GM18519 (cell line): ENCODE data around the gene AWAT2.

Source experiments
- ATAC-seq: cut with Tn5 transposase; IDR thresholded peaks from one replicate; pipeline ENCODE4 v1.9.1; 2021; ENCODE audit warnings: mild to moderate bottlenecking, moderate library complexity; ENCODE audit not compliant: unreplicated experiment, low FRiP score

Gene AWAT2, protein sequence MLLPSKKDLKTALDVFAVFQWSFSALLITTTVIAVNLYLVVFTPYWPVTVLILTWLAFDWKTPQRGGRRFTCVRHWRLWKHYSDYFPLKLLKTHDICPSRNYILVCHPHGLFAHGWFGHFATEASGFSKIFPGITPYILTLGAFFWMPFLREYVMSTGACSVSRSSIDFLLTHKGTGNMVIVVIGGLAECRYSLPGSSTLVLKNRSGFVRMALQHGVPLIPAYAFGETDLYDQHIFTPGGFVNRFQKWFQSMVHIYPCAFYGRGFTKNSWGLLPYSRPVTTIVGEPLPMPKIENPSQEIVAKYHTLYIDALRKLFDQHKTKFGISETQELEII

DNA sequence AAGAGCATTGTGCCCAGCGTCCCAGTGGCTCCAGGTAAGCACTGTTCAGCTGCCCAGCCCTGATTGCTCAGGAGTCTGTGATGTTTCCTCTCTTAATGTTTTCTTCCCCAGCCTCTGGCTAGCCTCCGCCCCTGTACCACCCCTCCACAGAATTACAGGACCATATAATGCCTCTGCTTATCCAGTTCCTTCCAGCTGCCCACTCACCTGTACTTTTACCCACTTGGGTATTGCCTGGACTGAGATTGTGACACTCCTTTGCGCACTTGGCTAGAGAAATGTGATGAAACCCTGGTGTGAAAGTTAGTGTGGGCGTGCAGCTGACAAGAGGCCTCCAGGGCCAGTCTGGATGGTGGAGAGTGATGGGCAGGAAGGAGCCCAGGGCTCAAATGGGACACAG lies at the start of gene AWAT2:
Gene AWAT2, minus strand, starts transcription at position 14 of the 400 bp plus-strand sequence. Its CDS starts 6 bp downstream, at position 8.
- ATAC-seq, result no peak

DNA sequence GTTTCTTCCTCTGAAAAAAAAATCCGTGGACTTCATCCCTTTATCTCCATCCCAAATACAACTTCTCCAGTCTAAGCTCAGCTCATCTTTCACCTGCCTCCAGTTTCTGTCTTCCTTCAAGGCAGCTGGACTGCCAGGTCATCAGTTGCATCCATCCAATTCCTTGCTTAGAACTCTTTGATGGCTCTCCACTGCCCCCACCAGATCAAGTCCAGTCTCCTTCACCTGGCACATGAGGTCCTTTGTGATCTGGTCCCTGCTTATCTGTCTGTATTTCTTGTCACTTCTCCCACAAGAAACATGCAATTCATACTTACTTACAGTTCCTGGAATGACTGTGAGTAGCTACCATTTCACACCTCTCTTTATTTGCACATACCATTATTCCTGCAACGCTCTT lies 46.3 kb upstream of the AWAT2 start:
- ATAC-seq, result no peak

DNA sequence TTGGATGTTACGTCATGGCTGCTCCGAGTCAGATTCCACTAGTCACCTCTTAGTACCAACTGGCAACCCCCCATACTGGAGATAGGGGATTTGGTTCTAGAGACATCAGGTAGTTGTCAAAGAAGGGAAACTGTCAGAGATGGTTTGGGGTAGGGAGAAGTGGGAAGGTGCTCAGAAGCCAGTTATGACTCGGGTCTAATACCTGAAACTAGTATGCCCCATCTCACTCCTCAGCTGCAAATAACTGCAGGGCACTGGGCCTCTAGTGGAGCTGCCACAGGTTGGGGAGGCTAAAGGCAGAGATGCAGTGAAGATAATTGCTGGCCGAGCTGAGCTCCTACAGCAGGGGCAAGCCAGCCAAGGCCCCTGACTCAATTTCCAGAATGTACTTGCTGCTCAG lies 42.5 kb upstream of the AWAT2 start:
- ATAC-seq, result no peak

DNA sequence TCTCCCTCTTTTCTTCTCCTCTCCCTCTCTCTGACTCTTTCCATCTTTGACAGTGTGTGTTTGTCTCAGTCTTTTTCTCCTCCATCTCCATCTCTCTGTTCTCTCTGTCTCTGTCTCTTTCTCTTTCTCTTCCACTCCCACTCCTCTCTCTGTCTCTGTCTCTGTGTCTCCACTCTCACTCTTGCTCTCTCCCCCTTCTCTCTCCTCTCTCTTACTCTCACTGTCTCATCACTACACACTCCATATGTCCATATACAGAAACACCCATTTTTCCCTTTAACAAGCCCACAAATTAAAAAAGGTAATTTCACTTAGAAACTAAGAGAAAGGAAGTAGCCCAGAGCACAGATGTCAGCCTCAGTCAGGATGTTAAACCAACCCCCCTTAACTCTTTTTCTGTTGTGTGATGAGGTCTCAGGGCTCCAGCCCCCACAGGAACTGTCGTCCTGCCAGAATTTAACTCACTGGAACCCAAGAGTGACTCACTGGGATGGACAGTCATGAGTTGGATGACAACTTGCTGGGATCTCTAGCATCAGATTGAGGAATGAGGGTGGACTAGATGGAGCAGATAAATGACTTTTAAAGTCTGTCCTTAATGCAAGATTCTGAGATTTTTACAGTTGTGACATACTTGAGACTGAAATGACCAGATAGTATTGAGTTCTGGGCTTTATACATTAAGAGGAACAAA lies 40.0 kb upstream of the AWAT2 start:
- no peak for ATAC-seq

DNA sequence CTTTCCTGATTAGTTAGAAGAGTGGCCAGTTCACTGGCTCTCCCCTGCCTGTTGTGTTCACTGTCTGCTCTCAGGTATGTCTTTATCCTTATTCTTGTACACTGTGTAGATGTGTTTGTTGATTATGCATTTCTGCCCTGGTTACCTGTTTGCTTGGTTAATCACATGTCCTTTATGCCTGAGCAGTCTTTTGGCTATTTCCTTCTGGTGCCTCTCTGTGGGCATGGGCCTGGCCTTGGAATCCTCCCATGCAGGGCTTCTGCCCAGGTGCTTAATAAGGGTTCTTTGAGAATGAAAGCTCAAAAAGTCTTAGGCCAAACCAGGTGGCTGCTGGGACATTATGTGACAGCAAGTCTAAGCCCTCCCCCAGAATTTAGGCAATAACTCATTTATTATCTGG lies 39.0 kb upstream of the AWAT2 start:
- no peak for ATAC-seq

DNA sequence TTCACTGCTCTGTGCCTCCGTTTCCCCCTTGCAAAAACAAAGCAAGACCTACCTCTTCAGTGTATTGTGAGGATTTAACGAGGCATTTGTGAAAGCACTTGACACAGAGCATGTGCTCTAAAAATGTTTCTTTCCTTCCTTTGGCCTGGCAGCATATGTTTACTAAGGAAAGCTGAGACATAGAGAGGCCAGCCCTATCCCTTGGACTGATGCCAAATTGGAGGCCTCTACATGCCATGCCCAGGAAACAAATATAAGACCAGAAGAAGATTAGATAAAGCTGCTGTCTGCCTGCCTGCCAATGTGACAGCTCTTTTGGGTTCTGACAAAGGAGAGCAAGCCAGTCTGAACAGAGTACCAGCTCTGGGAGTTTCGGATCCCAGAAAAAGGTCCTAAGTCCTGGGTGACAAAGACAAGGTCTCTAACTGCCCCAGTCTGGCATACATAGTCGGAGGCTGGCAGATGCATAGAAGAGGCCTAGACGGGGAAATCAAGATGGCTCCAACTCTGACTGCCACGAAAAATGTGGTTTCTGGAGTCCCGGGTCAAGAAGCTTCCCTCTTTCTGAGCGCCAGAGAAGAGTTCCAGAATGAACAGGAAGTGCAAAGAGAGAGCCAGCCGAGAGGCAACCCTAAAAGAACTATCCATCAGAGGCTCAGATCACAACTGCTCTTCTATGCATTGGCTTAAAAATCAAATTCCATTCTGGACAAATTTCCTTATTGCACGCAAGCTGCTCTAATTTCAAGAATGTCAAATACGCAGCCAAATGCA lies 38.3 kb upstream of the AWAT2 start:
- ATAC-seq, result no peak

DNA sequence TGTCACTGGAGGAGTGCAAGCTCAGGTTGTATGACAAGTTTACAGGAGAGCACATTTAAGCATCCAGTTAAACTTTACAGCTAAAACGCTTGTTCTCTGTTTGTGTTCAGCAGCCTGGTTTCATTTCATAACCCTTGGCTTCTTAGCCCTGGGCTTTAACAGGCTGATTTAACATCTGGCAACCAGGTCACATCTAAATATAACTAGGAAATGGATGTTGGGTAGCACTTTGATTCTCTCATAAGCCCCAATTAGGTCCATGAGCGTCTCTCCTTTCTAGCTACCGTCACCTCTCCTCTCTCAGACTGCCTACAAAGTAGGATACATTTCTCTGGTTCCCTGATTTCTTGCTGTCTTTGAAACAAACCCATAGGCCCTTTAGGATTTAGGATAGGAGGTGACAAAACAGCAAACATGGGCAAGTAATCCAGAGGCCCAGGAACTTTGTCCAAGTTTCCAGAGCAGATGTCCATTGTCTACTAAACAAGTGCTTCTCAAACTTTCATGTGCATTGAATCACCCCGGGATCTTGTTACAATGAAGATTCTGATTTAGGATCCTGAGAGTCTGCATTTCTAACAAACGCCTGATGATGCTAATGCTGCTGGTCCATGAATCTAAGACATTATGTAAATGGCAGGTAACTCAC lies 35.0 kb upstream of the AWAT2 start:
- no peak for ATAC-seq

DNA sequence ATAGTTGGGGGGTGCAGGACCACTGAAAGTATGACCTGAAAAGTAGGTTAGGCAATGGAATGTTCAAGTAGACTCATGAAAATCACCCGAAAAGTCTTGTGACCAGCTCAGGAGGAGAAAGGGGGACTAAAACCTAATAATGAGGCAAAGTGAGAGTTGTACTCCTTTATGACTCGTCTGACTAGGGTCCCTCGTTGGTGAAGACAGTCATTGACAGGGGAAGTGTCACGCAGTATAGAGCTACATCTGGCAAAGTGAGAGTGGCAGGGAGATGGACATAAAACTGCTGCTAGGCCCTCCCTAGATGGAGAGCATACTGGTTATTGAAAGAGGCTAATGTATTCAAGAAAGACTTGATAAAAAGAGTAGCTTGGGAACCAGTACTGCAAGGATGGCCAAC lies 33.0 kb upstream of the AWAT2 start:
- ATAC-seq, result no peak

DNA sequence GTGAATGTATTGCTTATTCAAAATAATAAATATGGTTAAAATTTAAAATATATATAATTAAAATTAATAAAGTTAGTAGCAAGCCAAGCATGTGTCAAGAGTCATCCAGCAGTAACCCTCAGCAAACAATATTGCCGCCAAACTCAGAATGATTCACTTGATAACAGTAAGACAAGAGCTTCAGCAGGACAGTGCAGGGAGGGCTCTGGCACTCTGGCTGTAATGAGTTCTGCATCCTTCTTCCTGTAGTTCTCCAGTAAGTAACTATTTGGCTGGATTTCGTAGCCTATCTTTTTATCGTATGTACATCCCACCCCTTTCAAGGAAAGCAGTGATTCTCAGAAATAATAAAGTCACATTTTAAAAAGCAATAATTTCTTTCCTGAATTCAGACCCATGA lies 30.1 kb upstream of the AWAT2 start:
- no peak for ATAC-seq

DNA sequence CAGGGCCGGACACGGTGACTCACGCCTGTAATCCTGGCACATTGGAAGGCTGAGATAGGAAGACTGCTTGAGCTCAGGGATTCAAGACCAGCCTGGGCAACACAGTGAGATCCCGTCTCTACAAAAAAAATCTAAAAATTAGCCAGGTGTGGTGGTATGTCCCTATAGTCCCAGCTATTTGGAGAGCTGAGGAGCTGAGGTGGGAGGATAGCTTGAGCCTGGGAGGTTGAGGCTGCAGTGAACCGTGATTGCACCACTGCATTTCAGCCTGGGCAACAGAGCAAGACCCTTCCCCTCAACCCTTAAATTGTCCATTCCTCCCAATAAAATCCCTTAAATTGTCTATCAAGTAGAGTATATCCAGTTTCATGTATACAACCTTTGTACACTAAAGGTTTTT lies 29.6 kb upstream of the AWAT2 start:
- no peak for ATAC-seq

DNA sequence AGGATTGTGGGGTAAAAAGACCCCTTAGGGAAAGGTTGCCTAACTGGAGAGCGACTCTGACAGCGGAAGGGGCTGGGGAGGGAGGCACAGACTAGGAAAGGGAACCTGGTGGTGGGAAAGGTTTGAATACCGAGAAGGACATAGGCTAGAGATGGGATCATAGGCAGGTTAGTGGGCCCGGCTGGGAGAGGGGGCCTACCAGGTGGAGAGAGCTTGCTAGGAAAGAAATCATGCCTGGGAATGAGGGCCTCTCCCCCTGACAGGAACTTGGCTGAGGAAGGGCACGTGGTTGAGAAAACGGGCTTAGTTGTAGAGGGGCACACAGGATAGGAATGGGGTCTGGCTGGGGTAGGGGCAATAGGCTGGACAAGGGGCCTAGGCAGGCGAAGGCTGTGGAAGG lies 16.9 kb upstream of the AWAT2 start:
- no peak for ATAC-seq

DNA sequence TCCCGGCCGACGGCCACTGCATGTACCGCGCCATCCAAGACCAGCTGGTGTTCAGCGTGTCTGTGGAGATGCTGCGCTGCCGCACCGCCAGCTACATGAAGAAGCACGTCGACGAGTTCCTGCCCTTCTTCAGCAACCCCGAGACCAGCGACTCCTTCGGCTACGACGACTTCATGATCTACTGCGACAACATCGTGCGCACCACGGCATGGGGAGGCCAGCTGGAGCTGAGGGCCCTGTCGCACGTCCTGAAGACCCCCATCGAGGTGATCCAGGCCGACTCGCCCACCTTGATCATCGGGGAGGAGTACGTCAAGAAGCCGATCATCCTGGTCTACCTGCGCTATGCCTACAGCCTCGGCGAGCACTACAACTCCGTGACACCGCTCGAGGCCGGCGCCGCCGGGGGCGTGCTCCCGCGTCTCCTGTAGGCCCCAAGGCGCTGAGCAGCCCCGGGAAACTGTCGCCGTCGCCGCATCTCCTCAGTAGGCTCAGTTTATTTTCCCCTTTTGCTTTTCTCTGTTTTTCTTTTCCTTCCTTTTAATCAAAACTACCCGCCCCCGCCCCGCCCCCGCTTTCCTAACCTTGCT lies 13.3 kb upstream of the AWAT2 start:
- no peak for ATAC-seq

DNA sequence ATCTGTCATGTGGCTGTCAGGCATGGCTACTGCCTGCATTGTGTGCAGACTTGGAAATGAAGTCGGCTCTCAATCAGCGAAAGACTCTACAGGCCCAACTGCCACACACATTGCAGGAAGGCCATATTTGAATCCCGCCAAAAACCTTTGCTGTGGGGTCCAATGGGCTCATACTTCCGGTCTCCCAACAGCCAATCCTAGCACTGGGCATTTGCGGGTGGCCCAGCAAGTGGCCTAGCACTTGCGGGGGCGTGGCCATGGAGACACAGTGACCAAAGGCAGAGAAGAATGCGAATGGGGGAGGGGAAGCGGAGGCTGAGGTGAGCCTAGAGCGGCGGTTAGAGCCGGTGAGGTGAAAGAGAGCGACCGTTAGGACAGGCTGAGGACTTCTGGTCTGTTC lies 12.3 kb upstream of the AWAT2 start, which contains the start of gene OTUD6A:
Gene OTUD6A, plus strand, starts transcription at position 382 of the 400 bp plus-strand sequence. CDS start 68 bp downstream, outside the sequence.
- ATAC-seq, result no peak

DNA sequence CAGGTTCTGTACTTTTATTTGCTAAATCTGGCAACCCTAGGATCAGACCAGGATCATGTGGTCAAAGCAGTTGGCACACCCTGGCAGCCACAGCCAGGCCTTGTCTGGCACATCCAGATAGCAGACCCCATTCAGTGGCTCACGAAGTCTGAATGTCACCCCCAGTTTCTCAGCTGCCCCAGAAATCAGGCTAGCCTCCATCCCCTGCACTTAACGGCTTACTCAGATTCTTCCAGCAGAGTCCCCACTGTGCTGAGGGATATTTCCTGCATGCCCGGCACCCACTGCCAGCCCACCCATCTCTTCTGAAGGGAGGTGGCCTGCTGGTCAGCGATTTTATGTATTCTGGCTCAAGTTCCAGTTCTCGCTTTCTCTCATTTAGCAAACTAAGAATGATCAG lies 4.7 kb upstream of the AWAT2 start:
- no peak for ATAC-seq

DNA sequence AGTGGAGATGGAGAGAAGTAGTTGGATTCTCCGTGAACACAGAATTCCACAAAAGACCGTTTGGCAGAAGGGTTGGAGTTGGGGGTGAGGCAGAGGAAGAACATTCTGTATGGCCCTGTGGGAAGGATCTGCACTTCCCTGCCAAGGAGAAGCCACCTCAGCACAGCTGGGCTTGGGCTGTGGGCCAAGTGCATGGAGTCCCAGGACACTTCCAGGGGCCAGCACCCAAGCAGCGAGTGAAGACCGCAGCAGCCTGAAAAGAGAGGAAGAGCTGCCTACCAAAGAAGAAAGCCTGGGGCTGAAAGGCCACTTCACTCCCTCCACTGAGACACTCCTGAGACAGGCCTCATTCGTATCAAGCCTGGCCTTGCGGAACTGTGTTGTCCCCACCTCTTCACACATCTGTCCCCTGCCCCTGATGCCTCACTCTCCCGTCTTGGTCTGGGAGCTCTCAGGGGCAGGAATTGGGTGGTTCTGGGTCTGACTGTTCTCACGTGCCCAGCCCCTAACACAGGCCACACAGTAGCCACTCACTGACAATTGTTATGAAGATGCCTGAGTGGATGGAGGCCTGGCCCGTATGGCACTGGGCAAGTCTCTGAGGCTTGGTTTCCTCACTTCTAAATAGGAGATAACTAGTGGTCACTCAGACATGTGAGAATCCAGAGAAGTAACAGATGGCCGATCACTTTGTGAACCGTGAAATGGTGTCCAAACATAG lies 3.3 kb upstream of the AWAT2 start:
- no peak for ATAC-seq

DNA sequence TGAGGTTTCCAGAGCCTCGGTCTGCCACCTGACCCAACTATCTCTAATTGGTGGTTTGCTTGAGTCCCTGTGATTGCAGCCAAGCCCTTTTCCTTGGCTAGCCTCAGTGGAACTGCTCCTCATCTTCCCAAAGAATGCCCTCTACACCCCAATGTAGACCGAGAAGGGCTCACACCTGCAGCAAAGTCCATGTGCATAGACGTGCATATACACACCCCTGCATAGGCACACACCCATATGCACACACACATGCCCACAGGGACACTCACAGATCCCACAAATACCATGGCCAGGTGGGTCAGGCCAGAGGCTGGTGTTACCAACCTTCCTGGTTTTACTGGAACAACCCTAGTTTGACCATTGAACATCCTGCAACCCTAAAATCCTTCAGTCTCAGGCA lies 332 bp downstream of the AWAT2 start:
- no peak for ATAC-seq

DNA sequence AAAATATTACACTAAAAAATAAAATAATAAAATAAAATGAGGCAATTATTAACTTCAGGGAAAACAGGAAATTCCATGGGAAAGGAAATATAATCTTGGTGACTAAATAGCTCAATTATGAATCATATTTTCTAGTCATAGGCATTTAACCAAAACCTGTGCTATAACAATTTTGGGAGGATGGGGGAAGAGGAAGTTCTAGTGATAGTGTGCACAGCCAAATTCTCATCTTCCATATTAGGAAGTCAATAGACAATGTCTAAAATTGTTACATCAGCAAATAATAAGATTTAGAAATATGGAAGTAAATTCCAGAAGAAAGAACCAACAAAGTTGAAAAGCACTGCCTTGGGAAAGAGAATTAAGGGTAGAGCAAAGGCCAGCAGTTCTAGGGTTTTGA lies 2.8 kb downstream of the AWAT2 start:
- ATAC-seq, result no peak

DNA sequence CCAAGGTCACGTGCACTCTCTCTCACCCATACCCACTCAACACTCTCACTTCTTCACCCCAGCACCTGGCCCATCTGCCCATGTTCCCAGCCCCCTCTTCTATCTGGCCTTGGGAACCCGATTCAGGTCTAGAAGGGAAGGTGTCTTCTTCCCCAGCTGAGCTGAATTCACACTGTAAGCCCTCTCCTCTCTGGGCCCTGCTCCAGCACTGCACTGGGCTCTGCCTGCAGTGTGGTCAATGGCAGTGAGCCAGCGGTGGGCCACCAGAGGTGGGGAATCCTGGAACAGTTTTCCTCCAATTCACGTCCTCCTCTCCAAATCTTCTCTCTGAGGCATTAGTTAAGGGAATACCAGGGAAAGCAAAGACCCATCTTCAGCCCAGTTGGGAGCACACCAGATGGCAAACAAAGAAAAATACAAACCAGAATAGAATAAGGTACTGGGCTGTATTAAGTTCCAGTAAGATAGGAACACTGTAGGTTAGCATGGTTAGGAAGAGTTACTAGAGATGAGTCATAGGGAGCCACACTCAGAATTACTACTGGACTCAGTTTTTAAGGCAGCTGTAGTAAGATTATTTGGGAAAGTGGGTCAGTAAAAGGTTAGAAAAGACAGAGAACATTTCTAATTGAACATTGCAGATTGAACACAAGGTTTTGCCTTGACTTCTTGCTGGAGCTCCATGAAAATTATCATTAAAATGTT lies 5.0 kb downstream of the AWAT2 start:
- no peak for ATAC-seq

DNA sequence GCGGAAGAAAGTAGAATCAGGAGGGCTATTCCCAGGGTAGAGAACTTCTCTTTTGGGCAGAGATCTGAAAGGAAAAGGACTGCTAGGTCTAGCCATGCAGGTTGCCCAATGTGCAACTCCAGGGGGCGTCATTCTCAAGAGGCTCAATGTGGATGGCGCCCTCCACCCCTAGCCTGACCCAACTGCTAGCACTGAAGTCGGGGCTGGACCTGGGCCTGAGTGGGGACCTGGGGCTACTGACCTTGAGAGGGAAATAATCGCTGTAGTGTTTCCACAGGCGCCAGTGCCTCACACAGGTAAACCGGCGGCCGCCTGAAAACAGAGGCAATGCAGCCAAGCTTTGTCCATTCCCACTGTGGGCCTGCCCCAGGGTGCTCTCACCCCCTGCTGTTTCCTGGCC lies 6.1 kb downstream of the AWAT2 start:
- no peak for ATAC-seq
